A549 (cell line): ENCODE measurements around the gene BCL6. TPM values are rescaled to one million over a fixed set of nuclear protein-coding genes. Genes with fewer than 3 reads are reported as not detected.

Experiments used
- ATAC-seq, 2 experiments: fragments of 200-7000 bp in 1 of 2; fragments of >200 bp in 1 of 2; cut with Nextera tagmentation in 1 of 2; cut with Tn5 transposase in 1 of 2; 3 replicates each; pipeline versions ENCODE4 v1.8.0 to v1.9.1; 2018 to 2020; ENCODE audit warnings: mild to moderate bottlenecking in 1 of 2, moderate library complexity in 1 of 2
- CTCF ChIA-PET: fragments of 300-600 bp; sonication (Branson Sonifier 250); formaldehyde crosslinking; extraction: SDS; loops from one replicate; lab custom pipeline; 2021; ENCODE audit warnings: antibody characterized with exemption, inconsistent platforms; lab: Yijun Ruan, JAX
- POLR2A ChIA-PET: fragments of 350-600 bp; formaldehyde crosslinking; extraction: SDS; loops from one replicate; lab custom pipeline; 2021; ENCODE audit warnings: antibody characterized with exemption, inconsistent platforms; lab: Yijun Ruan, JAX
- DNase-seq, 2 experiments: peaks; one replicate each; pipeline versions ENCODE4 v3.0.0 to v3.0.0-alpha.2; 2011 to 2016; ENCODE audit warnings: low read depth in 1 of 2, low spot score in 1 of 2
- FAIRE-seq: peaks from 2 replicates; lab custom pipeline; 2011; peaks lifted over from hg19 to GRCh38; lab: Jason Lieb, UNC
- H3K27ac ChIP-seq, 2 experiments: fragments of >200 bp; sonication (Bioruptor Twin); formaldehyde crosslinking; 3 replicates each; pipeline ENCODE4 v1.5.1; 2016 to 2017
- H3K4me1 ChIP-seq: fragments of >200 bp; sonication (Bioruptor Twin); formaldehyde crosslinking; 3 replicates; pipeline ENCODE4 v1.6.1; 2016
- H3K4me2 ChIP-seq: fragments of >200 bp; sonication (Bioruptor Twin); formaldehyde crosslinking; 3 replicates; pipeline ENCODE4 v1.6.1; 2016
- H3K4me3 ChIP-seq: fragments of >200 bp; sonication (Bioruptor Twin); formaldehyde crosslinking; 3 replicates; pipeline ENCODE4 v1.5.1; 2016
- H3K9me3 ChIP-seq: fragments of >200 bp; sonication (Bioruptor Twin); formaldehyde crosslinking; 3 replicates; pipeline ENCODE4 v1.6.1; 2016
- CEBPB ChIP-seq, 2 experiments: fragments of >200 bp in 1 of 2; sonication (Bioruptor Twin) in 1 of 2; formaldehyde crosslinking in 1 of 2; IDR thresholded peaks; 2 replicates each; pipeline ENCODE4 v1.6.1; 2012 to 2016
- CHD2 ChIP-seq: fragments of 150-350 bp; IDR thresholded peaks from 2 replicates; pipeline ENCODE4 v1.6.1; 2014; ENCODE audit warnings: low read length; ENCODE audit not compliant: partially characterized antibody
- CHD4 ChIP-seq: fragments of 200-600 bp; sonication (generic); IDR thresholded peaks from 2 replicates; pipeline ENCODE4 v1.6.1; 2016; ENCODE audit warnings: antibody characterized with exemption, mild to moderate bottlenecking, borderline replicate concordance
- EHMT2 ChIP-seq: fragments of 200-600 bp; sonication (generic); IDR thresholded peaks from 2 replicates; pipeline ENCODE4 v1.6.1; 2016; ENCODE audit warnings: antibody characterized with exemption, low read depth, mild to moderate bottlenecking, moderate library complexity
- EP300 ChIP-seq, 2 experiments: fragments of >200 bp; sonication (Bioruptor Twin); formaldehyde crosslinking; IDR thresholded peaks; 2 replicates in 1 of 2; 3 replicates in 1 of 2; pipeline ENCODE4 v1.6.1; 2016 to 2017
- FOXS1 ChIP-seq: fragments of 250-450 bp; sonication (Bioruptor Pico); IDR thresholded peaks from 2 replicates; pipeline ENCODE4 v1.5.0; 2020; ENCODE audit warnings: mild to moderate bottlenecking, moderate library complexity
- HDAC2 ChIP-seq: fragments of 200-600 bp; sonication (generic); IDR thresholded peaks from 2 replicates; pipeline ENCODE4 v1.6.1; 2016
- MAFK ChIP-seq: fragments of 450-650 bp; IDR thresholded peaks from 2 replicates; pipeline ENCODE4 v1.6.1; 2014; ENCODE audit not compliant: partially characterized antibody
- MAZ ChIP-seq: fragments of 150-350 bp; IDR thresholded peaks from 2 replicates; pipeline ENCODE4 v1.6.1; 2014; ENCODE audit warnings: antibody characterized with exemption, low read depth, low read length, borderline replicate concordance
- NPAS2 ChIP-seq: fragments of 250-450 bp; sonication (Bioruptor Pico); IDR thresholded peaks from 2 replicates; pipeline ENCODE4 v1.8.0; 2022; ENCODE audit warnings: mild to moderate bottlenecking, moderate library complexity, borderline replicate concordance
- NR3C1 ChIP-seq: fragments of >200 bp; sonication (Bioruptor Twin); formaldehyde crosslinking; IDR thresholded peaks from 3 replicates; pipeline ENCODE4 v1.6.1; 2017
- POLR2A ChIP-seq: IDR thresholded peaks from 2 replicates; pipeline ENCODE4 v1.6.1; 2012; ENCODE audit warnings: mild to moderate bottlenecking, low read length
- RFX5 ChIP-seq: fragments of 450-650 bp; IDR thresholded peaks from 2 replicates; pipeline ENCODE4 v1.7.1; 2014; ENCODE audit warnings: antibody characterized with exemption, mild to moderate bottlenecking, moderate library complexity
- RNF2 ChIP-seq: fragments of 200-600 bp; sonication (generic); IDR thresholded peaks from 2 replicates; pipeline ENCODE4 v1.6.1; 2016; ENCODE audit warnings: low read depth, mild to moderate bottlenecking, antibody characterized with exemption, moderate library complexity, borderline replicate concordance
- SREBF2 ChIP-seq: fragments of 450-650 bp; IDR thresholded peaks from 2 replicates; pipeline ENCODE4 v1.6.1; 2014; ENCODE audit warnings: mild to moderate bottlenecking, moderate library complexity
- ZFP36 ChIP-seq: fragments of 450-650 bp; IDR thresholded peaks from 2 replicates; pipeline ENCODE4 v1.6.1; 2014; ENCODE audit warnings: borderline replicate concordance; ENCODE audit not compliant: partially characterized antibody
- ZNF302 ChIP-seq: fragments of 250-450 bp; sonication (Bioruptor Pico); IDR thresholded peaks from 2 replicates; pipeline ENCODE4 v1.9.0; 2021; ENCODE audit warnings: inconsistent platforms, mild to moderate bottlenecking, moderate library complexity
- ZSCAN20 ChIP-seq: fragments of 250-450 bp; sonication (Bioruptor Pico); IDR thresholded peaks from 2 replicates; pipeline ENCODE4 v1.8.0; 2022; ENCODE audit warnings: mild to moderate bottlenecking, moderate library complexity
- WGBS: methylation state at CpG from one replicate; pipeline ENCODE4 v1.1.6; 2017; ENCODE audit errors: missing lambda C conversion rate; 5-methylcytosine and 5-hydroxymethylcytosine counted together
- polyA plus RNA-seq, 4 experiments: library from polyadenylated mRNA; depleted of rRNA in 3 of 4; stranded (reverse); fragments of >200 nt; fragmentation: RNase III in 1 of 4; extraction: RNeasy Plus Mini Kit Qiagen cat#74134 plus additional on column Dnase treatment in 1 of 4; gene quantifications; 2 replicates in 3 of 4; 3 replicates in 1 of 4; pipeline ENCODE4 v1.2.3, GENCODE V29; 2011 to 2017
- TF ChIP-seq, protein P1 (sequence below): fragments of 150-350 bp; IDR thresholded peaks from 2 replicates; pipeline ENCODE4 v1.6.1; 2014; ENCODE audit warnings: low read depth, mild to moderate bottlenecking, low read length
- TF ChIP-seq, protein P2 (sequence below): fragments of >200 bp; sonication (Bioruptor Twin); formaldehyde crosslinking; IDR thresholded peaks from 3 replicates; pipeline ENCODE4 v1.5.1; 2016
- TF ChIP-seq, protein P3 (sequence below): fragments of 200-600 bp; sonication (generic); IDR thresholded peaks from 2 replicates; pipeline ENCODE4 v1.6.1; 2016; ENCODE audit warnings: antibody characterized with exemption, mild to moderate bottlenecking, moderate library complexity
- TF ChIP-seq, protein P4 (sequence below): fragments of >200 bp; sonication (Bioruptor Twin); formaldehyde crosslinking; IDR thresholded peaks from 3 replicates; pipeline ENCODE4 v1.6.1; 2016
- TF ChIP-seq, protein P5 (sequence below): fragments of 250-450 bp; sonication (Bioruptor Pico); IDR thresholded peaks from 2 replicates; pipeline ENCODE4 v1.5.0; 2021; ENCODE audit warnings: mild to moderate bottlenecking, moderate library complexity, borderline replicate concordance

BCL6 gene
- polyA plus RNA-seq, 2 of the 4 experiments (the other 2 are of a cell fraction), result 7.0 to 10.4 TPM

DNA sequence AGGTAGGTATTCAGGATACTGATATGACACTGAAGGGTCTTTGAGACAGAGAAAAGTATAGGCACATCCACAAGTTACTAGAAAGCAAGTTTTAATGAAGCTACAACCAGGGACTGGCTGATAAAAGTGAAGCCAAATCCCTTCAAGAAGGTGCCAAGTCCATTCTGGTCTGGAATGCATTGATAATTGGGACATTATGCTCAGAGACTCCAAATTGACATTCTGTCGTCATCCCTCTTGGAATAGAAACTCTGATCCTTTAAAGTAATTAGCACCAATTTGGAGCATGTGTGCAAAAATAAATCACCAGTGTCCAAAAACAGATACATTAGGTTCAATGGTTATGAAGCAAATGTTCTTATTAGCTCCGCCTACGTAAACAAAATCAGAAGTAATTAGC lies 47.3 kb upstream of the BCL6 start:
- ChIA-PET CTCF (no interaction called here), POLR2A (no interaction called here)
- DNase-seq (no peak), ATAC-seq (no peak), FAIRE-seq (no peak)
- H3K27ac ChIP-seq, result no peak overlapping the region
- 87% methylated on average over 3 of the region's 3 CpGs for WGBS
- no peak for TF ChIP-seq NR3C1
- TF ChIP-seq, protein P1, sequence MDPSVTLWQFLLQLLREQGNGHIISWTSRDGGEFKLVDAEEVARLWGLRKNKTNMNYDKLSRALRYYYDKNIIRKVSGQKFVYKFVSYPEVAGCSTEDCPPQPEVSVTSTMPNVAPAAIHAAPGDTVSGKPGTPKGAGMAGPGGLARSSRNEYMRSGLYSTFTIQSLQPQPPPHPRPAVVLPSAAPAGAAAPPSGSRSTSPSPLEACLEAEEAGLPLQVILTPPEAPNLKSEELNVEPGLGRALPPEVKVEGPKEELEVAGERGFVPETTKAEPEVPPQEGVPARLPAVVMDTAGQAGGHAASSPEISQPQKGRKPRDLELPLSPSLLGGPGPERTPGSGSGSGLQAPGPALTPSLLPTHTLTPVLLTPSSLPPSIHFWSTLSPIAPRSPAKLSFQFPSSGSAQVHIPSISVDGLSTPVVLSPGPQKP, result no peak
- no peak for TF ChIP-seq RNF2
- H3K4me3 ChIP-seq, result no peak overlapping the region
- no peaks in the 10 kb centered on the region for H3K9me3 ChIP-seq
- H3K4me2 ChIP-seq, result no peak overlapping the region
- H3K4me1 ChIP-seq, result no peaks in the 10 kb centered on the region

DNA sequence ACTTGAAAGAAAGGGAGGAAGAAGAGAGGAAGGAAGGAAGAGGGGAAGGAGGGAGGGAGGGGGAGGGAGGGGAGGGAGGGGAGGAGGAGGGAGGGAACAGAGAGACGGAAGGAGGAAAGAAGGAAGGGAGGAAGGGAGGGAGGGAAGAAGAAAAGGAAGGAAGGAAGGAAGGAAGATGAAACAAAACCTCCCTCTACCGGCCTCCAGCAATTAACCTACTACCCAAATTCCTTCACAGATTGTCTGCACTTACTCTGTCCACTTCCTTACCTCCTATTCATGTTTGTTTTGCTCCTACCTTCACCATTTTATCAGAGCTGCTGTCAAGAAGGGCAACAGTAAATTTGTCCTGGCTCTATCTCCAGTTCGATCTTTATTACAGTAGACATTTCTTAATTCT lies 44.6 kb upstream of the BCL6 start:
- CTCF ChIA-PET, result no interaction called here
- H3K4me3 ChIP-seq, result no peak overlapping the region

DNA sequence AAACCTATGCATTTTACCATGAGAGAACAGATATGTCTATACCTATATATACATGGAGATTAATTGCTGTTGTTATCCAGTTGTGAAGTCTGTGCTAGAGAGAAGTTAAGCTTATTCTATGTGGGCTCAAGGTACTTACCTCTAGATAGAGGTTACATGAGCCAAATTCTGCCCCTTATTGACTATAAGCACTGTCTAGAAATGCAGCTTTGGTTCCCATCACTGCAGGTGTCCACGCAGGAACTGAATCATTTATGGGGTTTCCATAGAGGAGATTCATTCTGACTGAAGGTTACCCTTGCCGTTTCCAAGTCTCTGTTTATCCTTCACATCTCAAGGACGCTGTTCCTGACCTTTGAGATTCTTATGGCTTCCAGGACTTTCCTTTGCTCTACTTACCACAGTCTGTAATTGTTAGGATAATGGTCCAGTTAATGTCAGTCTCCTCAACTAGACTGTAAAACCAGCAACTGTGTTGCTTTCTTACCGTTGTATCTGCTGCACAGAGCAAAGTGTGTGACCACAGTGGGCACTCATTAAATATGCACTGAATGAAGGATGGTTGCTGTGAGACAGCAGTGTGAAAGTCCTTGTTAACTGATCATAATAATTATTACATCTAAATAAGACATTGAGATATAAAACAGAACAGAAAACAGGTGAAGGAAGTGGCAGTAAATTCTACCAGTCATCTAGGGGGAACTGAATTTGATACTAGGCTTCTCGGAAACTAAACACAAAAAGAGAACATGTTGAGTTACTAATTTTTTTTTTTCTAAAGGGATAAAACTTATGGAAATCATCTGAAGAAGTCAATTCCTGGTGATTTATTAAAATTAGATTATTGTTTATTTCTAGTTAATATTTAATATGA lies 44.0 kb upstream of the BCL6 start:
- 64% methylated on average over 5 of the region's 5 CpGs for WGBS
- no peak for ATAC-seq
- no peak for FAIRE-seq
- Histone ChIP-seq H3K4me1 (no peaks in the 10 kb centered on the region), H3K27ac (no peak overlapping the region), H3K9me3 (no peaks in the 10 kb centered on the region), H3K4me3 (no peak overlapping the region), H3K4me2 (no peak overlapping the region)
- CTCF ChIA-PET, result no interaction called here
- POLR2A ChIA-PET, result no interaction called here
- no peak for DNase-seq
- no peak for TF ChIP-seq CHD4
- TF ChIP-seq NPAS2 (CRISPR knock-in tag), result no peak
- TF ChIP-seq EP300 (IDR thresholded peaks at IDR 0.05), result no peak
- no peak for TF ChIP-seq EHMT2
- TF ChIP-seq SREBF2, result no peak
- no peak for TF ChIP-seq FOXS1 (CRISPR knock-in tag)
- TF ChIP-seq, protein P2, sequence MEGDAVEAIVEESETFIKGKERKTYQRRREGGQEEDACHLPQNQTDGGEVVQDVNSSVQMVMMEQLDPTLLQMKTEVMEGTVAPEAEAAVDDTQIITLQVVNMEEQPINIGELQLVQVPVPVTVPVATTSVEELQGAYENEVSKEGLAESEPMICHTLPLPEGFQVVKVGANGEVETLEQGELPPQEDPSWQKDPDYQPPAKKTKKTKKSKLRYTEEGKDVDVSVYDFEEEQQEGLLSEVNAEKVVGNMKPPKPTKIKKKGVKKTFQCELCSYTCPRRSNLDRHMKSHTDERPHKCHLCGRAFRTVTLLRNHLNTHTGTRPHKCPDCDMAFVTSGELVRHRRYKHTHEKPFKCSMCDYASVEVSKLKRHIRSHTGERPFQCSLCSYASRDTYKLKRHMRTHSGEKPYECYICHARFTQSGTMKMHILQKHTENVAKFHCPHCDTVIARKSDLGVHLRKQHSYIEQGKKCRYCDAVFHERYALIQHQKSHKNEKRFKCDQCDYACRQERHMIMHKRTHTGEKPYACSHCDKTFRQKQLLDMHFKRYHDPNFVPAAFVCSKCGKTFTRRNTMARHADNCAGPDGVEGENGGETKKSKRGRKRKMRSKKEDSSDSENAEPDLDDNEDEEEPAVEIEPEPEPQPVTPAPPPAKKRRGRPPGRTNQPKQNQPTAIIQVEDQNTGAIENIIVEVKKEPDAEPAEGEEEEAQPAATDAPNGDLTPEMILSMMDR, result no peak
- TF ChIP-seq HDAC2, result no peak
- TF ChIP-seq, protein P3, sequence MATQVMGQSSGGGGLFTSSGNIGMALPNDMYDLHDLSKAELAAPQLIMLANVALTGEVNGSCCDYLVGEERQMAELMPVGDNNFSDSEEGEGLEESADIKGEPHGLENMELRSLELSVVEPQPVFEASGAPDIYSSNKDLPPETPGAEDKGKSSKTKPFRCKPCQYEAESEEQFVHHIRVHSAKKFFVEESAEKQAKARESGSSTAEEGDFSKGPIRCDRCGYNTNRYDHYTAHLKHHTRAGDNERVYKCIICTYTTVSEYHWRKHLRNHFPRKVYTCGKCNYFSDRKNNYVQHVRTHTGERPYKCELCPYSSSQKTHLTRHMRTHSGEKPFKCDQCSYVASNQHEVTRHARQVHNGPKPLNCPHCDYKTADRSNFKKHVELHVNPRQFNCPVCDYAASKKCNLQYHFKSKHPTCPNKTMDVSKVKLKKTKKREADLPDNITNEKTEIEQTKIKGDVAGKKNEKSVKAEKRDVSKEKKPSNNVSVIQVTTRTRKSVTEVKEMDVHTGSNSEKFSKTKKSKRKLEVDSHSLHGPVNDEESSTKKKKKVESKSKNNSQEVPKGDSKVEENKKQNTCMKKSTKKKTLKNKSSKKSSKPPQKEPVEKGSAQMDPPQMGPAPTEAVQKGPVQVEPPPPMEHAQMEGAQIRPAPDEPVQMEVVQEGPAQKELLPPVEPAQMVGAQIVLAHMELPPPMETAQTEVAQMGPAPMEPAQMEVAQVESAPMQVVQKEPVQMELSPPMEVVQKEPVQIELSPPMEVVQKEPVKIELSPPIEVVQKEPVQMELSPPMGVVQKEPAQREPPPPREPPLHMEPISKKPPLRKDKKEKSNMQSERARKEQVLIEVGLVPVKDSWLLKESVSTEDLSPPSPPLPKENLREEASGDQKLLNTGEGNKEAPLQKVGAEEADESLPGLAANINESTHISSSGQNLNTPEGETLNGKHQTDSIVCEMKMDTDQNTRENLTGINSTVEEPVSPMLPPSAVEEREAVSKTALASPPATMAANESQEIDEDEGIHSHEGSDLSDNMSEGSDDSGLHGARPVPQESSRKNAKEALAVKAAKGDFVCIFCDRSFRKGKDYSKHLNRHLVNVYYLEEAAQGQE, result no peak
- no peak for TF ChIP-seq ZNF302 (CRISPR knock-in tag)

More for the DNA sequence above, 44.6 kb upstream of the BCL6 start:
- no peak for ATAC-seq
- FAIRE-seq, result no peak
- 85% methylated on average over 2 of the region's 3 CpGs for WGBS
- Histone ChIP-seq H3K4me2 (no peak overlapping the region), H3K27ac (no peak overlapping the region), H3K9me3 (no peaks in the 10 kb centered on the region), H3K4me1 (no peaks in the 10 kb centered on the region)
- POLR2A ChIA-PET, result no interaction called here
- DNase-seq, result no peak
- TF ChIP-seq ZSCAN20 (CRISPR knock-in tag) (no peak), CHD2 (no peak), MAZ (no peak), CHD4 (no peak), FOXS1 (CRISPR knock-in tag) (no peak), CEBPB (IDR thresholded peaks at IDR 0.05) (no peak), RFX5 (no peak), ZFP36 (no peak), MAFK (no peak), POLR2A (no peak), NPAS2 (CRISPR knock-in tag) (no peak), SREBF2 (no peak), EP300 (IDR thresholded peaks at IDR 0.05) (no peak)
- TF ChIP-seq, protein P4, sequence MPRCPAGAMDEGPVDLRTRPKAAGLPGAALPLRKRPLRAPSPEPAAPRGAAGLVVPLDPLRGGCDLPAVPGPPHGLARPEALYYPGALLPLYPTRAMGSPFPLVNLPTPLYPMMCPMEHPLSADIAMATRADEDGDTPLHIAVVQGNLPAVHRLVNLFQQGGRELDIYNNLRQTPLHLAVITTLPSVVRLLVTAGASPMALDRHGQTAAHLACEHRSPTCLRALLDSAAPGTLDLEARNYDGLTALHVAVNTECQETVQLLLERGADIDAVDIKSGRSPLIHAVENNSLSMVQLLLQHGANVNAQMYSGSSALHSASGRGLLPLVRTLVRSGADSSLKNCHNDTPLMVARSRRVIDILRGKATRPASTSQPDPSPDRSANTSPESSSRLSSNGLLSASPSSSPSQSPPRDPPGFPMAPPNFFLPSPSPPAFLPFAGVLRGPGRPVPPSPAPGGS, result no peak
- TF ChIP-seq, protein P5, sequence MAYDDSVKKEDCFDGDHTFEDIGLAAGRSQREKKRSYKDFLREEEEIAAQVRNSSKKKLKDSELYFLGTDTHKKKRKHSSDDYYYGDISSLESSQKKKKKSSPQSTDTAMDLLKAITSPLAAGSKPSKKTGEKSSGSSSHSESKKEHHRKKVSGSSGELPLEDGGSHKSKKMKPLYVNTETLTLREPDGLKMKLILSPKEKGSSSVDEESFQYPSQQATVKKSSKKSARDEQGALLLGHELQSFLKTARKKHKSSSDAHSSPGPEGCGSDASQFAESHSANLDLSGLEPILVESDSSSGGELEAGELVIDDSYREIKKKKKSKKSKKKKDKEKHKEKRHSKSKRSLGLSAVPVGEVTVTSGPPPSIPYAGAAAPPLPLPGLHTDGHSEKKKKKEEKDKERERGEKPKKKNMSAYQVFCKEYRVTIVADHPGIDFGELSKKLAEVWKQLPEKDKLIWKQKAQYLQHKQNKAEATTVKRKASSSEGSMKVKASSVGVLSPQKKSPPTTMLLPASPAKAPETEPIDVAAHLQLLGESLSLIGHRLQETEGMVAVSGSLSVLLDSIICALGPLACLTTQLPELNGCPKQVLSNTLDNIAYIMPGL (CRISPR knock-in tag), result no peak
